Measurements from ENCODE around the gene SOX3. TPM values are rescaled to one million over a fixed set of nuclear protein-coding genes. Genes with fewer than 3 reads are reported as not detected.

Gene SOX3
- total and polyA plus RNA-seq, 2 of the 8 experiments (the other 6 are each of a cell fraction or from before 2014, with no cell fraction given): 10.4 to 41.0 TPM

DNA sequence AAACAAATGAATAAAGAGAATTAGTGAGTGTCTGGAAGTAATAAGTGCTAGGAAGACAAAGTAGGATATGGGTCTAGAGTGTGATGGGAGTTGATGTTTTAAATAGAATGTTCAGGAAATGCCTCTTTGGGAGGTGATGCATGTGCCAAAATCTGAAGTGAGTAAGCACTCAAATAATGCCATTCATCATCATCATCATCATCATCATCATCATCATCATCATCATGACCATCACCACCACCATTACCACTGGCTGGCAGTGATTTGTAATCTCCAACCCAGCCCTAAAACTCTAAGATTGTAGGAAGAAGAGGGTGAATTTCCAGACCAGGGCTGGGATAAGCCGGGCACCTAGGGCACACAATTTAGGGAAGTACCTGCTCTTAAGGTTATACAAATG is 9.7 kb upstream of the SOX3 start:
- Histone ChIP-seq H4K20me1 (replicated peaks in 1 of 2; ENCODE audit: control insufficient read depth in 1 of 2, insufficient read depth in 2 of 2, low read length in 2 of 2) (no peaks in the 10 kb centered on the region), H2BK20ac (ENCODE audit: low read length) (no peak overlapping the region), H3K23ac (ENCODE audit: insufficient read length) (no peak overlapping the region), H2BK12ac (ENCODE audit: low read depth, low read length) (no peak overlapping the region), H3K56ac (replicated peaks; ENCODE audit: insufficient read length, low read depth, low read length) (no peak overlapping the region), H3K4me2 (ENCODE audit: insufficient read depth in 1 of 2, low read depth in 2 of 2, low read length in 2 of 2) (no peak overlapping the region), H3K27me3 (replicated peaks in 1 of 4; ENCODE audit: control insufficient read depth in 3 of 4, extremely low read depth in 1 of 4, insufficient read depth in 3 of 4, low read length in 3 of 4) (peaks cover 0 to 22% (median 14%) of the 10 kb centered on the region in 4 experiments; a peak in 6 of 7 replicates), H3K36me3 (ENCODE audit: control insufficient read depth in 2 of 4, insufficient read depth in 4 of 4, low read length in 3 of 4) (no peaks in the 10 kb centered on the region), H4K8ac (ENCODE audit: extremely low read depth, insufficient read depth, low read length) (no peak overlapping the region), H3K23me2 (ENCODE audit: low read depth, low read length) (peaks cover 3% of the 10 kb centered on the region; the same call in 1 of the 2 replicates), H3K27ac (ENCODE audit: low read depth, low read length) (no peak overlapping the region), H2BK5ac (ENCODE audit: low read depth, low read length) (no peak overlapping the region), H2BK120ac (replicated peaks; ENCODE audit: low read depth, low read length) (no peak overlapping the region), H3K4me3 (ENCODE audit: extremely low read depth in 1 of 4, insufficient read depth in 2 of 4, low read depth in 3 of 4, low read length in 4 of 4) (no peak overlapping the region), H3K79me1 (ENCODE audit: low read depth, low read length) (no peaks in the 10 kb centered on the region), H4K5ac (ENCODE audit: insufficient read length, low read depth, low read length) (no peak overlapping the region), H3K4ac (replicated peaks; ENCODE audit: insufficient read length, low read depth, low read length) (no peak overlapping the region), H3K79me2 (ENCODE audit: control insufficient read depth in 1 of 2, insufficient read depth in 2 of 2, low read length in 2 of 2) (no peaks in the 10 kb centered on the region), H3K4me1 (replicated peaks in 1 of 4; ENCODE audit: control insufficient read depth in 3 of 4, insufficient read depth in 4 of 4, low read length in 3 of 4) (peaks cover 0 to 4% (median 0%) of the 10 kb centered on the region in 4 experiments; a peak in 2 of 7 replicates), H2AFZ (ENCODE audit: low read length) (no peak overlapping the region), H3K18ac (ENCODE audit: extremely low read depth, low read length) (no peak overlapping the region), H2BK15ac (ENCODE audit: low read length) (no peak overlapping the region), H2AK5ac (ENCODE audit: low read depth, low read length) (no peak overlapping the region), H3K14ac (ENCODE audit: insufficient read length) (no peak overlapping the region), H4K91ac (replicated peaks; ENCODE audit: insufficient read length, low read length) (no peak overlapping the region), H3K9ac (replicated peaks in 1 of 4; ENCODE audit: extremely low read depth in 1 of 4, low read depth in 3 of 4, low read length in 3 of 4) (no peak overlapping the region), H3K9me3 (ENCODE audit: insufficient read depth in 2 of 2, low read depth in 1 of 2, low read length in 1 of 2) (no peaks in the 10 kb centered on the region)
- ChIA-PET POLR2A (ENCODE audit: partially characterized antibody) (no interaction called here), CTCF (ENCODE audit: partially characterized antibody) (interaction anchor here (0.6 kb wide), 1 partner anchor 373 kb away, joined by 3 read pairs; no protein-coding TSS in a partner anchor)
- no peak for TF ChIP-seq TAF7 (optimal IDR thresholded peaks at IDR 0.05; ENCODE audit: borderline replicate concordance, low read depth, low read length)
- TF ChIP-seq POLR2AphosphoS5 (IDR thresholded peaks at IDR 0.05; ENCODE audit: low read depth, low read length): no peak
- no peak for TF ChIP-seq RBBP5 (IDR thresholded peaks at IDR 0.05; ENCODE audit: borderline replicate concordance, low read depth, low read length)
- no peak for TF ChIP-seq CBX8 (IDR thresholded peaks at IDR 0.05; ENCODE audit: borderline replicate concordance, low read depth, low read length)
- TF ChIP-seq CHD1 (IDR thresholded peaks at IDR 0.05; ENCODE audit: low read depth, low read length): no peak
- TF ChIP-seq RNF2 (IDR thresholded peaks at IDR 0.05; ENCODE audit: borderline replicate concordance, low read depth, low read length, missing control alignments, poor library complexity, severe bottlenecking): no peak
- no peak for TF ChIP-seq HDAC6 (IDR thresholded peaks at IDR 0.05; ENCODE audit: low read depth, low read length)
- TF ChIP-seq TEAD4 (IDR thresholded peaks at IDR 0.05; ENCODE audit: low read depth, low read length): no peak
- no peak for TF ChIP-seq TBP (IDR thresholded peaks at IDR 0.05; ENCODE audit: low read depth, low read length)
- TF ChIP-seq, protein P1, sequence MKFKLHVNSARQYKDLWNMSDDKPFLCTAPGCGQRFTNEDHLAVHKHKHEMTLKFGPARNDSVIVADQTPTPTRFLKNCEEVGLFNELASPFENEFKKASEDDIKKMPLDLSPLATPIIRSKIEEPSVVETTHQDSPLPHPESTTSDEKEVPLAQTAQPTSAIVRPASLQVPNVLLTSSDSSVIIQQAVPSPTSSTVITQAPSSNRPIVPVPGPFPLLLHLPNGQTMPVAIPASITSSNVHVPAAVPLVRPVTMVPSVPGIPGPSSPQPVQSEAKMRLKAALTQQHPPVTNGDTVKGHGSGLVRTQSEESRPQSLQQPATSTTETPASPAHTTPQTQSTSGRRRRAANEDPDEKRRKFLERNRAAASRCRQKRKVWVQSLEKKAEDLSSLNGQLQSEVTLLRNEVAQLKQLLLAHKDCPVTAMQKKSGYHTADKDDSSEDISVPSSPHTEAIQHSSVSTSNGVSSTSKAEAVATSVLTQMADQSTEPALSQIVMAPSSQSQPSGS (IDR thresholded peaks at IDR 0.05; ENCODE audit: low read length): no peak
- TF ChIP-seq EP300 (IDR thresholded peaks at IDR 0.05; ENCODE audit: borderline replicate concordance in 1 of 2, low read depth in 2 of 2, low read length in 2 of 2): no peak
- FAIRE-seq (no peak), DNase-seq (ENCODE audit: low read depth in 1 of 2, low spot score in 2 of 2) (no peak)
- 80% methylated on average over 1 of the region's 1 CpG; no CpG with 5 or more reads in 1 of the 2 experiments for WGBS, 2 experiments (ENCODE audit: extremely low coverage in 1 of 2, insufficient coverage in 1 of 2, insufficient read length in 1 of 2, insufficient replicate concordance in 2 of 2, low coverage in 1 of 2, low lambda C conversion rate in 2 of 2, missing lambda C conversion rate in 1 of 2)
